GM12891 (cell line): ENCODE results near the gene TXNDC8.

Source experiments
- PAX5 ChIP-seq: IDR thresholded peaks from 2 replicates; pipeline ENCODE4 v1.6.1; 2011; ENCODE audit warnings: low read length, moderate library complexity, mild to moderate bottlenecking; ENCODE audit not compliant: insufficient read depth, severe bottlenecking
- POLR2A ChIP-seq: IDR thresholded peaks from 2 replicates; pipeline ENCODE4 v1.6.1; 2011; ENCODE audit warnings: low read depth, low read length, control low read depth
- POU2F2 ChIP-seq: IDR thresholded peaks from 2 replicates; pipeline ENCODE4 v1.6.1; 2011; ENCODE audit warnings: low read depth, mild to moderate bottlenecking, control low read depth, low read length, moderate library complexity
- TAF1 ChIP-seq: IDR thresholded peaks from 2 replicates; pipeline ENCODE4 v1.6.1; 2011; ENCODE audit warnings: low read depth, low read length, control low read depth

GRCh38 chr9:110346325-110346724 is 8.7 kb upstream of the TXNDC8 start:
- TF ChIP-seq POLR2A, result no peak
- no peak for TF ChIP-seq TAF1
- TF ChIP-seq PAX5, result no peak
- TF ChIP-seq POU2F2, result no peak
